SK-N-SH (cell line): ENCODE results near the gene OVAAL. TPM values are rescaled to one million over a fixed set of nuclear protein-coding genes. Genes with fewer than 3 reads are reported as not detected.

Source experiments
- CTCF ChIA-PET: fragments of 300-600, 350-600 bp; formaldehyde crosslinking; extraction: SDS; loops from one replicate; lab custom pipeline; 2021; lab: Yijun Ruan, JAX
- POLR2A ChIA-PET: fragments of 350-600 bp; sonication (Branson Sonifier 250); formaldehyde crosslinking; extraction: SDS; loops from one replicate; lab custom pipeline; 2020; ENCODE audit warnings: antibody characterized with exemption, inconsistent platforms; lab: Yijun Ruan, JAX
- DNase-seq: peaks from one replicate; pipeline ENCODE4 v3.0.0; 2012
- H2AFZ ChIP-seq: fragments of 200-600 bp; sonication (generic); 2 replicates; pipeline ENCODE4 v1.8.1; 2016; ENCODE audit warnings: antibody characterized with exemption, mild to moderate bottlenecking, low read depth
- H3F3A ChIP-seq: fragments of 200-600 bp; sonication (generic); replicated peaks from 2 replicates; pipeline ENCODE3; 2016; ENCODE audit warnings: antibody characterized with exemption, mild to moderate bottlenecking; ENCODE audit not compliant: insufficient read depth
- H3K27ac ChIP-seq, 2 experiments: fragments of 200-500 bp in 1 of 2; fragments of 200-600 bp in 1 of 2; sonication (Bioruptor generic) in 1 of 2; sonication (generic), shearing (Covaris generic) in 1 of 2; 2 replicates each; pipeline versions ENCODE4 v1.5.1 to v1.6.1; 2014 to 2016; ENCODE audit warnings: low read depth in 2 of 2, inconsistent platforms in 1 of 2, low read length in 1 of 2, mild to moderate bottlenecking in 1 of 2, mixed read lengths in 1 of 2
- H3K27me3 ChIP-seq: fragments of 200-600 bp; sonication (generic), shearing (Covaris generic); 2 replicates; pipeline ENCODE4 v1.6.1; 2016; ENCODE audit warnings: mixed run types; ENCODE audit not compliant: insufficient read depth
- H3K36me3 ChIP-seq, 2 experiments: fragments of 200-500 bp in 1 of 2; fragments of 200-600 bp in 1 of 2; sonication (Bioruptor generic) in 1 of 2; sonication (generic) in 1 of 2; replicated peaks in 1 of 2; 2 replicates each; pipeline versions ENCODE3 to v1.5.1; 2014 to 2016; ENCODE audit warnings: low read length in 1 of 2, mild to moderate bottlenecking in 1 of 2; ENCODE audit not compliant: insufficient read depth in 2 of 2, control insufficient read depth in 1 of 2
- H3K4me1 ChIP-seq, 2 experiments: fragments of 200-500 bp in 1 of 2; fragments of 200-600 bp in 1 of 2; sonication (Bioruptor generic) in 1 of 2; sonication (generic), shearing (Covaris generic) in 1 of 2; 2 replicates each; pipeline versions ENCODE4 v1.5.1 to v1.6.1; 2014 to 2016; ENCODE audit warnings: low read depth in 1 of 2, low read length in 1 of 2, mixed run types in 1 of 2; ENCODE audit not compliant: insufficient read depth in 2 of 2, control insufficient read depth in 1 of 2
- H3K4me2 ChIP-seq: fragments of 200-600 bp; sonication (generic), shearing (Covaris generic); 2 replicates; pipeline ENCODE4 v1.6.1; 2017; ENCODE audit warnings: mixed run types
- H3K4me3 ChIP-seq, 2 experiments: fragments of 200-500 bp in 1 of 2; fragments of 200-600 bp in 1 of 2; sonication (Bioruptor generic) in 1 of 2; sonication (generic), shearing (Covaris generic) in 1 of 2; 2 replicates each; pipeline versions ENCODE4 v1.5.1 to v1.8.1; 2014 to 2016; ENCODE audit warnings: low read depth in 2 of 2, inconsistent platforms in 1 of 2, low read length in 1 of 2, mild to moderate bottlenecking in 1 of 2, mixed read lengths in 1 of 2, moderate library complexity in 1 of 2
- H3K79me2 ChIP-seq: fragments of 200-600 bp; sonication (generic); 2 replicates; pipeline ENCODE4 v1.8.1; 2017; ENCODE audit warnings: mild to moderate bottlenecking; ENCODE audit not compliant: insufficient read depth
- H3K9ac ChIP-seq: fragments of 200-600 bp; sonication (generic); 2 replicates; pipeline ENCODE4 v1.6.1; 2017; ENCODE audit warnings: mixed run types
- H3K9me2 ChIP-seq: fragments of 200-600 bp; sonication (generic); 2 replicates; pipeline ENCODE4 v1.6.1; 2017; ENCODE audit warnings: mixed run types
- H3K9me3 ChIP-seq: fragments of 200-600 bp; sonication (generic); 2 replicates; pipeline ENCODE4 v1.6.1; 2017; ENCODE audit warnings: mixed run types, mild to moderate bottlenecking, moderate library complexity
- H4K20me1 ChIP-seq: fragments of 200-600 bp; sonication (generic); 2 replicates; pipeline ENCODE4 v1.6.1; 2017; ENCODE audit warnings: mild to moderate bottlenecking, mixed run types; ENCODE audit not compliant: insufficient read depth
- CHD2 ChIP-seq: fragments of 150-350 bp; IDR thresholded peaks from 2 replicates; pipeline ENCODE4 v1.6.1; 2018; ENCODE audit warnings: low read length; ENCODE audit not compliant: partially characterized antibody
- FOSL2 ChIP-seq: IDR thresholded peaks from 2 replicates; pipeline ENCODE4 v1.4.0; 2012; ENCODE audit warnings: low read depth, mild to moderate bottlenecking, moderate library complexity, borderline replicate concordance
- FOXJ3 ChIP-seq: sonication (generic); formaldehyde crosslinking; IDR thresholded peaks from 2 replicates; pipeline ENCODE4 v1.5.1; 2020; ENCODE audit warnings: mild to moderate bottlenecking, missing genetic modification reagents
- FOXM1 ChIP-seq: IDR thresholded peaks from 2 replicates; pipeline ENCODE4 v1.4.0; 2012; ENCODE audit warnings: low read depth, mild to moderate bottlenecking
- MXI1 ChIP-seq: IDR thresholded peaks from 2 replicates; pipeline ENCODE4 v1.6.1; 2012; ENCODE audit warnings: mild to moderate bottlenecking, low read depth, low read length, improper control_type of control experiment
- PBX3 ChIP-seq: IDR thresholded peaks from 2 replicates; pipeline ENCODE4; 2012
- RAD21 ChIP-seq: IDR thresholded peaks from 2 replicates; pipeline ENCODE4 v1.6.1; 2012; ENCODE audit warnings: mild to moderate bottlenecking, low read length
- REST ChIP-seq: IDR thresholded peaks from 2 replicates; pipeline ENCODE4 v1.6.1; 2012; ENCODE audit warnings: mild to moderate bottlenecking, low read depth, low read length, moderate library complexity
- SIN3A ChIP-seq: IDR thresholded peaks from 2 replicates; pipeline ENCODE4 v1.6.1; 2012; ENCODE audit warnings: low read depth, mild to moderate bottlenecking, low read length, moderate library complexity, borderline replicate concordance
- TEAD4 ChIP-seq: IDR thresholded peaks from 2 replicates; pipeline ENCODE4 v1.4.0; 2012; ENCODE audit warnings: mild to moderate bottlenecking, borderline replicate concordance; ENCODE audit not compliant: insufficient read depth
- YY1 ChIP-seq: IDR thresholded peaks from 2 replicates; pipeline ENCODE4 v1.4.0; 2012; ENCODE audit warnings: low read depth, mild to moderate bottlenecking
- WGBS: methylation state at CpG from one replicate; pipeline ENCODE4 v1.1.6; 2017; ENCODE audit warnings: low lambda C conversion rate; 5-methylcytosine and 5-hydroxymethylcytosine counted together
- polyA plus RNA-seq, 3 experiments: library from polyadenylated mRNA; depleted of rRNA; stranded (reverse); fragments of >200 nt; gene quantifications; 2 replicates each; pipeline ENCODE4 v1.2.3, GENCODE V29; 2012
- TF ChIP-seq, protein P1 (sequence below): fragments of 150-350 bp; IDR thresholded peaks from 2 replicates; pipeline ENCODE4 v1.6.1; 2017; ENCODE audit warnings: antibody characterized with exemption, low read length, low read depth, borderline replicate concordance

Gene OVAAL
- polyA plus RNA-seq, 1 of the 3 experiments (the other 2 are of a cell fraction) = not detected

DNA sequence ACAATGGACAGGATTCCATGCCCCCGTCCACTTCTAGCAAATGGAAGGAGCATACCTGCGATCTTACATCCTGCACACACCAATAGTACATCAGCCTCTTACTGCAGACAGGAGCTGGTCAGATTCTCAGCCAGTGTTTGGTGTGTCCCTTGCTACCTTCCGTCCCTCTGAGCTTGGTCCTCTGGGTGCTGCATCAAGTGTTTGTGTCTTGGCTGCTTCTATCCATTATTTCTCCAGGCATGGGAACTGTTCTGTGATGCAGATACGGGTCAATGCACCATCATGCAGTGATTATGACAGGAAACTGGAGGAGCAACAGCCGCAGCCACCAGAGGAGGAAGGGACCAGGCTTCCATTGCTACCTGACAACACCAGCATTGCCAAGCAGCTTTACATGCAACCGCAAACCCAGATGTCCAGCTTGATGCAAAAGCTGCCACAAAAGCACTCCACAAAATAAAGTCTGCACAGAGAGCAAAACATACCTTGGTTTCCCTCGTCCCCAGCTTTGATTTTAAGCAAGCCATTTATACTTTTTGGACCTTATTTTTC lies 21.9 kb upstream of the OVAAL start:
- H3K9ac ChIP-seq = no peak overlapping the region
- H3K27ac ChIP-seq = no peak overlapping the region
- no peaks in the 10 kb centered on the region for H3K9me3 ChIP-seq
- 90% methylated on average over 6 of the region's 7 CpGs for WGBS
- no peak for DNase-seq
- no peak overlapping the region for H3K4me2 ChIP-seq
- H3K9me2 ChIP-seq = no peaks in the 10 kb centered on the region
- no peaks in the 10 kb centered on the region for H3K36me3 ChIP-seq
- no peaks in the 10 kb centered on the region for H3K27me3 ChIP-seq
- no peak overlapping the region for H3K4me3 ChIP-seq
- no peaks in the 10 kb centered on the region for H3K79me2 ChIP-seq
- peaks cover 0 to 11% of the 10 kb centered on the region in 2 experiments; a peak in 2 of 4 replicates for H3K4me1 ChIP-seq
- H2AFZ ChIP-seq = no peak overlapping the region
- TF ChIP-seq REST (no peak), MXI1 (no peak), PBX3 (no peak), TEAD4 (no peak)
- H4K20me1 ChIP-seq = no peaks in the 10 kb centered on the region
- ChIA-PET CTCF (interaction anchor here (0.6 to 13.0 kb wide), 4 partner anchors 21 to 345 kb away, joined by 3 to 213 read pairs (median 10); no protein-coding TSS in a partner anchor), POLR2A (interaction anchor here (1.3 kb wide), 1 partner anchor 94 kb away, joined by 3 read pairs; no protein-coding TSS in a partner anchor)
- H3F3A ChIP-seq = no peaks in the 10 kb centered on the region

DNA sequence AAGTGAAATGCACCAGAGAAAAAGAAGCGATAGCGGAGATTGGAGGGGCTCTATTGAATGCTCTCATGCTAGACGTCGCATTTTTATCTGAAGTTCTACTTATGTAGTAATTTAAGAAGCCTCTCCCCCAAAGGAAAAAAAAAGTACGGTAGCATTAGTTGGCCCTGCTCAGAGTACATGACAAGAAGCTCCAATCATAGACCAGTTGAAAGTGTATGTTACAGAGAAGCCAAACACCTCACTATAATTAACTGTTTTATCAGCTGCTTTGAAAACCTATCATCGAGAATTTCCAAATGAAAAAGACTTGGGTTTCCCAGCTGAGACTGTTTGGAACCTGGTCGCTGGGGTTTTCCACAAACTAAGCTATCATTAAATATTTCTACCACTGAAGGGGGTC lies 19.6 kb upstream of the OVAAL start:
- ChIA-PET CTCF (interaction anchor here (1.0 to 13.0 kb wide), 5 partner anchors 24 to 604 kb away, joined by 3 to 213 read pairs (median 5); no protein-coding TSS in a partner anchor), POLR2A (no interaction called here)
- Histone ChIP-seq H3K79me2 (no peaks in the 10 kb centered on the region), H3K4me1 (peaks cover 0 to 6% of the 10 kb centered on the region in 2 experiments; a peak in 2 of 4 replicates), H3K36me3 (no peaks in the 10 kb centered on the region), H3F3A (no peaks in the 10 kb centered on the region), H3K9me2 (no peaks in the 10 kb centered on the region), H2AFZ (no peak overlapping the region), H3K9me3 (no peaks in the 10 kb centered on the region), H3K27me3 (no peaks in the 10 kb centered on the region), H3K4me3 (no peak overlapping the region), H3K4me2 (no peak overlapping the region), H4K20me1 (no peaks in the 10 kb centered on the region), H3K27ac (no peak overlapping the region), H3K9ac (no peak overlapping the region)
- no peak for DNase-seq
- WGBS = 92% methylated on average over 7 of the region's 7 CpGs
- TF ChIP-seq, protein P1, sequence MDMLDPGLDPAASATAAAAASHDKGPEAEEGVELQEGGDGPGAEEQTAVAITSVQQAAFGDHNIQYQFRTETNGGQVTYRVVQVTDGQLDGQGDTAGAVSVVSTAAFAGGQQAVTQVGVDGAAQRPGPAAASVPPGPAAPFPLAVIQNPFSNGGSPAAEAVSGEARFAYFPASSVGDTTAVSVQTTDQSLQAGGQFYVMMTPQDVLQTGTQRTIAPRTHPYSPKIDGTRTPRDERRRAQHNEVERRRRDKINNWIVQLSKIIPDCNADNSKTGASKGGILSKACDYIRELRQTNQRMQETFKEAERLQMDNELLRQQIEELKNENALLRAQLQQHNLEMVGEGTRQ = no peak
- TF ChIP-seq CHD2 (no peak), RAD21 (no peak), SIN3A (no peak), FOXM1 (no peak), YY1 (no peak), FOXJ3 (CRISPR knock-in tag) (no peak), REST (no peak), FOSL2 (no peak)
